IMR-90 (cell line): Measurements from ENCODE around the gene ARRB1.
"Not testable (repeated sequence)": the region's sequence is repeated elsewhere in the genome, so short reads cannot be mapped to it uniquely, and the experiment has no call there.

ENCODE experiments used
- CEBPB ChIP-seq: IDR thresholded peaks from 2 replicates; pipeline ENCODE4 v1.6.1; 2012; ENCODE audit warnings: low read depth, low read length, improper control_type of control experiment
- FOS ChIP-seq: fragments of 150-350 bp; IDR thresholded peaks from 2 replicates; pipeline ENCODE4 v1.6.1; 2016; ENCODE audit warnings: low read depth, low read length
- MAZ ChIP-seq: IDR thresholded peaks from 2 replicates; pipeline ENCODE4 v1.6.1; 2012; ENCODE audit warnings: low read depth, mild to moderate bottlenecking, low read length, improper control_type of control experiment, moderate library complexity, borderline replicate concordance
- MXI1 ChIP-seq: IDR thresholded peaks from 2 replicates; pipeline ENCODE4 v1.6.1; 2012; ENCODE audit warnings: low read depth, mild to moderate bottlenecking, low read length, moderate library complexity, borderline replicate concordance
- NFE2L2 ChIP-seq: fragments of 150-350 bp; IDR thresholded peaks from 2 replicates; pipeline ENCODE4 v1.6.1; 2016; ENCODE audit warnings: low read depth, mild to moderate bottlenecking, low read length
- POLR2A ChIP-seq: IDR thresholded peaks from 2 replicates; pipeline ENCODE4 v1.6.1; 2012; ENCODE audit warnings: mild to moderate bottlenecking, low read depth, low read length
- RAD21 ChIP-seq: IDR thresholded peaks from 2 replicates; pipeline ENCODE4 v1.6.1; 2012; ENCODE audit warnings: low read length, improper control_type of control experiment
- RFX5 ChIP-seq: IDR thresholded peaks from 2 replicates; pipeline ENCODE4 v1.8.0; 2012; ENCODE audit warnings: low read depth, mild to moderate bottlenecking, low read length, moderate library complexity
- TF ChIP-seq, protein P1 (sequence below): conservative IDR thresholded peaks from 2 replicates; pipeline ENCODE4 v1.5.1; 2012; ENCODE audit warnings: mild to moderate bottlenecking, low read depth, low read length, improper control_type of control experiment

- TF ChIP-seq, protein P1, sequence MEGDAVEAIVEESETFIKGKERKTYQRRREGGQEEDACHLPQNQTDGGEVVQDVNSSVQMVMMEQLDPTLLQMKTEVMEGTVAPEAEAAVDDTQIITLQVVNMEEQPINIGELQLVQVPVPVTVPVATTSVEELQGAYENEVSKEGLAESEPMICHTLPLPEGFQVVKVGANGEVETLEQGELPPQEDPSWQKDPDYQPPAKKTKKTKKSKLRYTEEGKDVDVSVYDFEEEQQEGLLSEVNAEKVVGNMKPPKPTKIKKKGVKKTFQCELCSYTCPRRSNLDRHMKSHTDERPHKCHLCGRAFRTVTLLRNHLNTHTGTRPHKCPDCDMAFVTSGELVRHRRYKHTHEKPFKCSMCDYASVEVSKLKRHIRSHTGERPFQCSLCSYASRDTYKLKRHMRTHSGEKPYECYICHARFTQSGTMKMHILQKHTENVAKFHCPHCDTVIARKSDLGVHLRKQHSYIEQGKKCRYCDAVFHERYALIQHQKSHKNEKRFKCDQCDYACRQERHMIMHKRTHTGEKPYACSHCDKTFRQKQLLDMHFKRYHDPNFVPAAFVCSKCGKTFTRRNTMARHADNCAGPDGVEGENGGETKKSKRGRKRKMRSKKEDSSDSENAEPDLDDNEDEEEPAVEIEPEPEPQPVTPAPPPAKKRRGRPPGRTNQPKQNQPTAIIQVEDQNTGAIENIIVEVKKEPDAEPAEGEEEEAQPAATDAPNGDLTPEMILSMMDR: not testable (repeated sequence)
- TF ChIP-seq CEBPB, POLR2A, MAZ, NFE2L2, RAD21, FOS, RFX5, MXI1: not testable (repeated sequence)
These were observed 27.3 kb upstream of the ARRB1 start for GRCh38 chr11:75378776-75379175.
